Inflammatory macrophage treated with lipopolysaccharide for 1 hour (primary cell): ENCODE measurements around the gene RPL10.

ENCODE experiments used
- DNase-seq, 2 donors: peaks; one replicate each; pipeline ENCODE4 v3.0.0-alpha.2; 2020 to 2022

Gene RPL10

DNA sequence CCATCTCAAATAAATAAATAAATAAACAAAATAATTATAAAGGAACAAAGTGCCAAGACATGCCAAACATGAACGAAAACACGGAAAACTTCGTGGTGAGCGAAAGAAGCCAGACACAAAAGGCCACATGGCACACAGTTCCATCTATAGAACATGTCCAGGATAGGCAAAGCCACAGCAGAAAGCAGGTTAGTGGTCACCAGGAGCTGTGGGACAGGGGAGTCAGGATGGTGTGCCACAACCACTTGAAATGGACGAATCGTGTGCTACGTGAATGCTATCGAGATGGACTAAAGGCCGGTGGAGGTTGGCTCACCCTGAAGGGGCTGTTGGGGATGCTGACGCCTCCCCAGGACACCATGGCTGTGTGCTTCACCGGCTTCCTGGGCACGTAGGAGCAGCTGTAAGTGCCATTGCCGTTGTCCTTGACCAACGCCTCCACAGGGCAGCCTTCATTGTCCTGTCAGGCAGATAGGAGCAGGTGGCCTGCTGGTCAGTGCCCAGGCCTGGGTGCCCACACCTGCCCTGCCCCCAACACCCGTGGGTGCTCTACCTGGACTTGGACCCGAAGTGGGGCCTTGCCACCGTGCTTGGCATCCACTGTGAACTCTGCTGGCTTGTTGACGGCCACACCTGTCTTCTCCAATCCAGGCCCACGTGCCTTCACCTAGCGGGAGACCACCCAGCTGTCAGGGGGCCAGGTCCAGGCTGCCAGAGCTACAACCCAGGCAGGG is 34.3 kb upstream of the RPL10 start:
- no peak for DNase-seq

DNA sequence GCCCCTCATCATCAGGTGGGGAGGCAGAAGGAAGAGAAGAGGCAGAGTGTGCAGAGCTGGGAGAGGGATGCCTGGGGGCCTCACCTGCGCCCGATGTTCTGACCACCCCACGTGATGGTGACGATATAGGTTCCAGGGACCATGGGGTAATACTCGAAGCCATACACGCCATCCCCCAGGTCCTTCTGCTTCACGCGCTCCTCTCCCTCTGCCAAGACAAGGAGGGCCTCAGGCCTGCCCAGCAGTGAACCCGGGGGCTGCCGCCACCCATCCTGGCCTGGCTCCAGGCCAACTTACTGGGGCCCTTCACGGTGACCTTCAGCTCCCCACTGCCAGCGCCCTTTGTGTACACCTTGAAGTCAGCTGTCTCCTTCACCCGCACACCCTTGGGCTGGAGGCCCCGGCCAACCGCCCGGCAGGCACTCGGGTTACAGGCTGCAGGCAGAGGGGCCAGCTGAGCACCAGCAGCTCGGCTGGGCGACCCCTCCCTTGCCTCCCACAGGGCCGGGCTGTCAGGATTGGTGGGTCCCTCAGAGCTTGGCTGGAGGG is 33.1 kb upstream of the RPL10 start:
- no peak for DNase-seq

- no peak for DNase-seq
Measured at GRCh38 chrX:154365997-154366665, 32.0 kb upstream of the RPL10 start.

DNA sequence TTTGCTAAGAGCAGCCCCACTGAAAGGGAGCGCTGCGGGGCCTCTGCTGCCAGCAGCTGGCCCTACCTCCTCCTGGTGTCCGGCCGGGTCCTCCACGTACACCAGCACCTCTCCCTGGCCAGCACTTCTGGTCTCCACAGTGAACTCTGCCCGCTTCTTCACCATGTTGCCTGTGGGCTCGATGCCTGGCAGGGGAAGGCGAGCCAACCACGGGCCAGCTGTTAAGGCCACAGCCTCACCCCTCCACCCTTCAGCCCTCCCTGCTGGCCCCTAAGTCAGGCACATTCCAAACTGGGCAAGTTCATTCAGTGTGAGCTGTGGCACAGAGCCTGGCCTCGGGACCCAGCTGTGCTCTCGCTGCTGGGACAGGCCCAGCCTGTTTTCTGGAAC is 31.5 kb upstream of the RPL10 start:
- DNase-seq, result no peak

DNA sequence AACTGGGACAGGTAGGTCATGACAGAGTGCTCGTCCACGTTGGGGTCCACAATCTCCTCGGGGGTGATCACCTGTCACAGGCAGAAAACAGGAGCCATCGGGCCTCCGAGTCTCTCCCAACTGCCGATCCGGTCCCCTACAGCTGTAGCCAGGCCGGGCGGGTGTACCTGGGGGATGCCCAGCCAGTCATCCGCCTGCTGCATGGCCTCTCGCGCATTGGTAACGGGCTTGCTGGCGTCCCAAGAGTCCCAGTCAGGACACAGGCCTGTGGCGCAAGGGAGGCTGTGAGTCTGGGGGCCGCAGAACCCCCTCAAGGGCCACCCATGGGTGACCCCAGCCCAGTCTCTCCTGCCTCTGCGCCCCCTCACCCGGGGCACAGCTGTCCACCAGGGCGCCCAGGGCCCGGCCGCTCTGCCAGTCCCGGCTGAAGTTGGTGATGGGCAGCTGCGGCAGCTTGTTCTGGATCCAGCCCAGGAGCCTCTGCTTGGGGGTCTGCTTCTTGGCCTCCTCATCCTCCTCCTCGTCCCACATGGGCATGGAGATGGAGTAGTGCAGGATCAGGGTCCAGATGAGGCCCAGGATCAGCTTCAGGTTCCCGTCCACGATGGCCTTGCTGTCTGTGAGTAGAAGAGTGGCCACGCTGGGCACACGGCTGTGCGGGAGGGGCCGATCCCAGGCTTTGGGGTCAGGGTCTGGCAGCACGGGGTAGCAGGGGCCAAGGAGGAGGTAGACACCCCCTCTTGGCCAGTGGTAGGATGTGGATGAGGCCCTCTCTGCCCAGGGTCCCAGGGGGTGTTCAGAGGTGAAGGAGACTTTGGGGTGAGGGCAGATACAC is 30.5 kb upstream of the RPL10 start:
- no peak for DNase-seq

DNA sequence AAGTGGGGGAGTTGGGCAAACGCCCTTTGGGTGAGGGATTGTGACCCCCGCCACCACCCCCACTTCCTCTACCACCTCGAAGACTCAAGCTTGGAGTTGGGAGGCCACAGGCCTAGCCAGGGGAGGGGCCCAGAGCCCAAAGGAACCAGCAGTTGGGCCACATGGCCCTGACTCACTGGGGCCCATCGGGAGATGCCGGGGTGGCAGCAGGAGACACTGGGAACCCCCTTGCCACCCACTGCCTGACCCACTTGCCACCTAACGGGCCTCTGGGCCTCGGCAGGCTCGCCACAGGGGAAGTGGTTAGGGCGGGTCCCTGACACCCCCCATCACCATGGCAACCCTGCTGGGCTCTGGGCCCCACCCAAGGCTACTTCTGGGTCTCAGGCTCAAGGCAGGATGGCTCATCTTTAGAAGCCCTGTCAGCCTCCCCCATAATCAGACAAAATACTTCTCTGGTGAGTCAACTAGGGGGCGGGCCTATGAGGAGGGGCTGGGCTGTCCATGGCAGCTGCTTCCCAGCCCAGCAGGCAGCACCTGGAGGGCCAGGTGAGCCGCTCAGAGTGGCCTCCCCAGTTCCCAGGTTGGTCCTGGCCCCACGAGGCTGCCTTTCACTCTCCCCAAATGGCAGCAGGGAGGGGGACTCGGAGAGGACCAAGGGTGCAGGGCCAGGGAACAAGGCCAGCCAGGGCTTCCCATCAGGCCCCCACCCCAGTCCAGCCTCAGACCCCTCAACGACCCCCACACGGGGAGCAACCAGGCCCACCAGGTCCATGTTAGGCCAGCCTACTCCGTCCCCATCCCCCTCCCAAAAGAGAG is 29.3 kb upstream of the RPL10 start:
- peak; percentile 95 to 96 for DNase-seq

GRCh38 chrX:154369449-154370299 is 28.5 kb upstream of the RPL10 start:
- peak; percentile 51 to 69 for DNase-seq

- no peak for DNase-seq
Measured at GRCh38 chrX:154370300-154371016, 27.7 kb upstream of the RPL10 start.

GRCh38 chrX:154371017-154371788 is 27.0 kb upstream of the RPL10 start:
- peak; percentile 89 for DNase-seq

- DNase-seq, result no peak
Measured at GRCh38 chrX:154371789-154372300, 26.3 kb upstream of the RPL10 start.

DNA sequence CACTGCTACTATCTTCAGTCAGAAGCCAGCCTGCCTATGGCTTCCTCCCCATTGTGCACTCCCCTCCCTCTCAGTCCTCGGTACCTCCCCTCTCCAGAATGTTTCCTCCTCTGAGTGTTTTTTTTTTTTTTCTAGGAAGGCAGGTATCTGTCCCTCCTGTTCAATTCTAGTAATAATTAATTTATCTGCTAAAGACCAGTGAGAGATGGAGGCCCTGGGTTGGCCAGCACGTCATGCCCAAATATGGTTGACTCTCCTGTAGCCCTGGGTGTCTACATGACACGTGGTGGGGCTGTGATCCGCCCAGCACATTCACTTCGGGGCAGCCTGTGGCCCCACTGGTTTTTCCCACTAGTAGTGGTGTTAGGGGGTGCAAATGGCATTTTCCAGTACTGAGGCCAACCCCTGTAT is 25.6 kb upstream of the RPL10 start:
- no peak for DNase-seq

GRCh38 chrX:154373340-154374306 is 24.6 kb upstream of the RPL10 start:
- DNase-seq, result peak in 1 of 2 donors; percentile 52

- no peak for DNase-seq
Measured at GRCh38 chrX:154374313-154375155, 23.6 kb upstream of the RPL10 start, which contains the start of gene FLNA. Gene FLNA (minus strand): TSS chrX:154374634. CDS start chrX:154371245, 3,389 bp downstream.

DNA sequence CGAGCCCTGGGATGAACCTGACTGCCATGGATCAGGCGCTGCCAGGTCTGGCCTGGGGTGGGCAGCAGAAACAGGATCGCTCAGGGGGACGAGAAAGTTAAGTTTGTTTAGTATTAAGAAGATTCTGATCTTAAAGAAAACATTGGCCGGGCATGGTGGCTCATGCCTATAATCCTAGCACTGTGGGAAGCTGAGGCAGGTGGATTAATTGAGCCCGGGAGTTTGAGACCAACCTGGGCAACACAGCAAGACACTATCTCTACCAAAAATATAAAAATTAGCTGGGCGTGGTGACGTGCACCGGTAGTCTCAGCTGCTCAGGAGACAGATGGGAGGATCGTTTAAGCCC is 23.0 kb upstream of the RPL10 start:
- DNase-seq, result no peak

DNA sequence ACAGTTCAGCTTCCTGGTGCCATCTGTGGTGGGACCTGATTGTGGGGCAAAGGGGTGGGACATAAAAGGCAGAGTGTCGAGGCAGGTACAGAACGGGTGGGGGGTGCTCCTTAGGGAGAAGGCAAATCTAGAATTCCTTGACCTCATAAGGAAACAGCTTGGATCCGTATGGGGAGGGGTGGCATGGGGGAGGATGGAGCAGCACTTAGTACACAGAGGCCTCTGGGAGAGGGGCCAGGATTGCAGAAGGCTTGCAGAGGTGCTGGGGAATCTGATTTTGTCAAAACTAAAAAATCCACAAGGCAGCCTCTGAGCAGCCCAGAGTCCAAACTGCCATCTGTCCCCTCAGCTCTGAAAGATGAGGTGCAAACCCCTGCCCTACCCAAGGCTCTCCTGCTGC is 21.4 kb upstream of the RPL10 start:
- DNase-seq, result no peak

- DNase-seq, result no peak
Measured at GRCh38 chrX:154378059-154378798, 19.9 kb upstream of the RPL10 start.
